Sigmoid colon (tissue), 4 donors: ENCODE measurements around the gene MS4A5.

Source experiments
- CTCF ChIP-seq, 4 experiments: fragments of 450-650 bp in 3 of 4; fragments of 200-600 bp in 1 of 4; IDR thresholded peaks; one replicate each; pipeline ENCODE4 v1.5.1; 2016 to 2019; ENCODE audit warnings: antibody characterized with exemption in 4 of 4, mild to moderate bottlenecking in 3 of 4, moderate library complexity in 2 of 4
- POLR2A ChIP-seq, 2 donors: fragments of 450-650 bp; IDR thresholded peaks; one replicate each; pipeline ENCODE4 v1.6.1; 2016; ENCODE audit warnings: antibody characterized with exemption in 2 of 2, mild to moderate bottlenecking in 2 of 2, moderate library complexity in 2 of 2
- POLR2AphosphoS5 ChIP-seq, 4 donors: sonication (generic); formaldehyde crosslinking; IDR thresholded peaks; one replicate each; pipeline ENCODE4 v1.6.1; 2017; ENCODE audit warnings: antibody characterized with exemption in 4 of 4

DNA sequence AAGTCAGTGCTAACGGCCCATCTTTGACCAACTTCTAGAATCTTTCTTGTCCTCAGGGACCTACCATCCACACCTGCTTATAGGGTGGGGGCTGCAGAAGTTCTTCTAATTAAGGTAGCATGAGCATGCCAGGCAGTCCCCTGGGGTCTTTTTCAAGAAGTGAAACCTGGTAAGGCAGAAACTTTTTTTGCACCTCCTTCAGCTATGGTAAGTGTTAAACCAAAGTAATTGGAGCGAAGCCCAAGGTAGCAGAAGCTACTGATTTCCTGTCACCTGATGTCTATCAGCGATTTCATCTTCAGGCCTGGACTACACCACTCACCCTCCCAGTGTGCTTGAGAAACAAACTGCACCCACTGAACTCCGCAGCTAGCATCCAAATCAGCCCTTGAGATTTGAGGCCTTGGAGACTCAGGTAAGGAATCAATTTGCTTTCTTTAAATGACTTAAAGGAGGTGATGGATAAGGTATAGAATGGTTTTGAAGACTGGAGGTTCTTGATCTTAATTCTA, 26.2 kb downstream of the MS4A5 start, which contains the start of gene MS4A1:
- TF ChIP-seq CTCF (IDR thresholded peaks at IDR 0.05) (no peak), POLR2A (IDR thresholded peaks at IDR 0.05) (no peak), POLR2AphosphoS5 (IDR thresholded peaks at IDR 0.05) (no peak)
